HepG2 (cell line): Measurements from ENCODE around the gene DYNLT2B. TPM values are rescaled to one million over a fixed set of nuclear protein-coding genes. Genes with fewer than 3 reads are reported as not detected.

Source experiments
- CCAR2 ChIP-seq: fragments of 200-400 bp; formaldehyde crosslinking; optimal IDR thresholded peaks from 2 replicates; pipeline ENCODE3; 2018; ENCODE audit warnings: low read depth, mild to moderate bottlenecking, low read length, moderate library complexity
- ELF4 ChIP-seq: sonication (generic); formaldehyde crosslinking; IDR thresholded peaks from 2 replicates; pipeline ENCODE4 v1.5.0; 2020; ENCODE audit warnings: missing genetic modification reagents, mild to moderate bottlenecking, moderate library complexity, borderline replicate concordance
- FLYWCH1 ChIP-seq: sonication (generic); formaldehyde crosslinking; IDR thresholded peaks from 2 replicates; pipeline ENCODE4 v1.8.1; 2023; ENCODE audit warnings: mild to moderate bottlenecking, missing genetic modification reagents
- FOSL2 ChIP-seq: sonication (generic); formaldehyde crosslinking; IDR thresholded peaks from 2 replicates; pipeline ENCODE4 v1.4.0; 2020; ENCODE audit warnings: missing genetic modification reagents
- HNRNPLL ChIP-seq: fragments of 200-400 bp; formaldehyde crosslinking; IDR thresholded peaks from 2 replicates; pipeline ENCODE4 v1.6.1; 2017; ENCODE audit warnings: mild to moderate bottlenecking, low read depth, low read length; ENCODE audit not compliant: poor library complexity, severe bottlenecking
- NFE2L2 ChIP-seq: fragments of 150-350 bp; IDR thresholded peaks from 2 replicates; pipeline ENCODE4 v1.6.1; 2014; ENCODE audit warnings: low read length
- RBAK ChIP-seq: sonication (generic); formaldehyde crosslinking; IDR thresholded peaks from 2 replicates; pipeline ENCODE4 v1.5.1; 2020; ENCODE audit warnings: mild to moderate bottlenecking, missing genetic modification reagents
- RCOR2 ChIP-seq: IDR thresholded peaks from 2 replicates; pipeline ENCODE4 v1.6.1; 2016; ENCODE audit warnings: missing biosample characterization, missing genetic modification reagents
- SKI ChIP-seq: fragments of 450-650 bp; IDR thresholded peaks from one replicate; pipeline ENCODE4 v1.6.1; 2018; ENCODE audit warnings: mild to moderate bottlenecking; ENCODE audit not compliant: partially characterized antibody
- SRSF1 ChIP-seq: fragments of 200-400 bp; formaldehyde crosslinking; optimal IDR thresholded peaks from 2 replicates; pipeline ENCODE3; 2017; ENCODE audit warnings: mild to moderate bottlenecking, low read depth, low read length, moderate library complexity
- TAF15 ChIP-seq: fragments of 200-400 bp; formaldehyde crosslinking; IDR thresholded peaks from one replicate; pipeline ENCODE4 v1.6.1; 2018; ENCODE audit warnings: mild to moderate bottlenecking, low read depth, low read length; ENCODE audit not compliant: poor library complexity, severe bottlenecking
- TRIM24 ChIP-seq: sonication (generic); formaldehyde crosslinking; IDR thresholded peaks from 2 replicates; pipeline ENCODE4 v1.8.0; 2022; ENCODE audit warnings: mild to moderate bottlenecking, missing genetic modification reagents
- XBP1 ChIP-seq: sonication (generic); formaldehyde crosslinking; IDR thresholded peaks from 2 replicates; pipeline ENCODE4 v1.5.0; 2020; ENCODE audit warnings: missing genetic modification reagents
- ZBTB3 ChIP-seq: sonication (generic); formaldehyde crosslinking; IDR thresholded peaks from 2 replicates; pipeline ENCODE4 v1.4.0; 2020; ENCODE audit warnings: low read depth, mild to moderate bottlenecking, moderate library complexity, missing genetic modification reagents, borderline replicate concordance
- ZBTB7B ChIP-seq: sonication (generic); formaldehyde crosslinking; IDR thresholded peaks from 2 replicates; pipeline ENCODE4 v1.4.0; 2020; ENCODE audit warnings: missing genetic modification reagents
- ZNF234 ChIP-seq: sonication (generic); formaldehyde crosslinking; conservative IDR thresholded peaks from 2 replicates; pipeline ENCODE4 v1.5.1; 2020; ENCODE audit warnings: mild to moderate bottlenecking, missing genetic modification reagents
- ZNF235 ChIP-seq: sonication (generic); formaldehyde crosslinking; IDR thresholded peaks from 2 replicates; pipeline ENCODE4 v1.8.1; 2023; ENCODE audit warnings: mild to moderate bottlenecking, missing genetic modification reagents, borderline replicate concordance
- ZNF337 ChIP-seq: sonication (generic); formaldehyde crosslinking; IDR thresholded peaks from 2 replicates; pipeline ENCODE4 v1.5.1; 2020; ENCODE audit warnings: missing genetic modification reagents, low read depth, mild to moderate bottlenecking, borderline replicate concordance
- ZNF343 ChIP-seq: sonication (generic); formaldehyde crosslinking; IDR thresholded peaks from 2 replicates; pipeline ENCODE4 v1.4.0; 2020; ENCODE audit warnings: mild to moderate bottlenecking, missing genetic modification reagents
- ZNF431 ChIP-seq: sonication (generic); formaldehyde crosslinking; IDR thresholded peaks from 2 replicates; pipeline ENCODE4 v1.9.0; 2022; ENCODE audit warnings: missing genetic modification reagents, low read depth, mild to moderate bottlenecking, borderline replicate concordance
- ZNF530 ChIP-seq: sonication (generic); formaldehyde crosslinking; IDR thresholded peaks from 2 replicates; pipeline ENCODE4 v1.5.0; 2020; ENCODE audit warnings: low read depth, mild to moderate bottlenecking, missing genetic modification reagents
- polyA plus RNA-seq, 8 experiments: library from polyadenylated mRNA; depleted of rRNA in 3 of 8; stranded (reverse) in 7 of 8; unstranded in 1 of 8; fragments of >200 nt; fragmentation: Illumina TruSeq in 4 of 8; extraction: Trizol in 4 of 8; gene quantifications; 2 replicates each; pipeline versions ENCODE4 v1.2.1 to v1.2.3, GENCODE V29; 2011 to 2016; ENCODE audit warnings: low read depth in 4 of 8, missing spikeins in 1 of 8, mixed read lengths in 1 of 8; ENCODE audit not compliant: insufficient read depth in 1 of 8
- total RNA-seq, 5 experiments: library from RNA; depleted of rRNA; stranded (reverse); fragments of >200 nt; fragmentation: Illumina TruSeq; extraction: Trizol; gene quantifications; 2 replicates each; pipeline ENCODE4 v1.2.3, GENCODE V29; 2016; ENCODE audit warnings: low read depth in 1 of 5
- TF ChIP-seq, protein P1 (sequence below), 2 experiments: sonication (generic) in 1 of 2; formaldehyde crosslinking in 1 of 2; IDR thresholded peaks; 2 replicates each; pipeline versions ENCODE4 v1.6.1 to v1.9.0; 2014 to 2022; ENCODE audit warnings: antibody characterized with exemption in 1 of 2, borderline replicate concordance in 1 of 2, inconsistent platforms in 1 of 2, low read depth in 1 of 2, missing genetic modification reagents in 1 of 2
- TF ChIP-seq, protein P2 (sequence below): IDR thresholded peaks from 2 replicates; pipeline ENCODE4 v1.6.1; 2016; ENCODE audit warnings: mild to moderate bottlenecking

The DYNLT2B gene
- total and polyA plus RNA-seq, 2 of the 13 experiments (the other 11 are each of a cell fraction or from before 2014, with no cell fraction given), result 4.0 to 7.0 TPM

DNA sequence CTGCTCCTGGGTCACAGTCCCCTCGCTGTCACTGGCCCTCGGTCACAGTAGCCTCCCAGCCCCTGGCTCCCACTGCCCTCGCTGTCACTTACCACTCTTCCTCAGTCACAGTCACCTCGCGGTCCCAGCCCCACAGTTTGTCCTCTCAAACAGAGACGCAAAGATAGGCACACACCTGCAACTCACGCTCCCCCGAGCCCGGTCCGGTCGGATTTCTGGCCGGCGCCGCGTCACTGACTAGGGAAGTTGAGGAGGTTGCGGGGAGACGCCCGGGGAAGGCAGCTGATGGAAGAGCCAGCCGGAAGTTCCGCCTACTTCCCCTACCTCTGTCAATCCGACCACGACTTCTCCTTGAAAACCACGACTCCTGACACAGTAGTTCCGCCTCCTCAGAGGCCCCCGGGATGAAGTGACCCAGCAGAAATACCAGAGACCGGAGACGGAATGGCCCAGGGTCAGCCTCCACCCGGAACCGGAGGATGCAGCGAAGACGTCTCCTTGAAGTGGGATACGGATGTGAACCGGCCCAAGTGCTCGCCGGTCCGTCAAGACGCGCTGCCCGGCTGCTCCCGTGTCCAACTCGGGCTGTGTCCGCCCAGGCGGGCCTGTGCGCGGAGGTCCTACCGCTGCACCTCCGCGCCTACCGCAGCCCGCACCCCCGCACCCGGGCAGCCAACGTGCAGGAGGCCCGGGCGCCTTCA, 30.4 kb downstream of the DYNLT2B start, which contains the start of gene PCYT1A (continued):
- no peak; the same call in 1 of the 2 replicates for TF ChIP-seq ZNF431 (CRISPR knock-in tag)
- TF ChIP-seq NFE2L2, result peak; percentile 50; the same call in 1 of the 2 replicates
- TF ChIP-seq TAF15, result no peak
- peak; percentile 92; the same call in 1 of the 2 replicates for TF ChIP-seq ZNF234 (CRISPR knock-in tag)
- no peak for TF ChIP-seq TRIM24 (CRISPR knock-in tag)
- TF ChIP-seq ELF4 (CRISPR knock-in tag), result peak; percentile 88
- TF ChIP-seq SKI, result peak; percentile 8
- TF ChIP-seq HNRNPLL, result peak; percentile 75
- TF ChIP-seq ZBTB3 (CRISPR knock-in tag), result peak; percentile 33; the same call in 1 of the 2 replicates
- TF ChIP-seq SRSF1, result peak; percentile 91
- peak; percentile 79 for TF ChIP-seq ZBTB7B (CRISPR knock-in tag)
- TF ChIP-seq, protein P1, sequence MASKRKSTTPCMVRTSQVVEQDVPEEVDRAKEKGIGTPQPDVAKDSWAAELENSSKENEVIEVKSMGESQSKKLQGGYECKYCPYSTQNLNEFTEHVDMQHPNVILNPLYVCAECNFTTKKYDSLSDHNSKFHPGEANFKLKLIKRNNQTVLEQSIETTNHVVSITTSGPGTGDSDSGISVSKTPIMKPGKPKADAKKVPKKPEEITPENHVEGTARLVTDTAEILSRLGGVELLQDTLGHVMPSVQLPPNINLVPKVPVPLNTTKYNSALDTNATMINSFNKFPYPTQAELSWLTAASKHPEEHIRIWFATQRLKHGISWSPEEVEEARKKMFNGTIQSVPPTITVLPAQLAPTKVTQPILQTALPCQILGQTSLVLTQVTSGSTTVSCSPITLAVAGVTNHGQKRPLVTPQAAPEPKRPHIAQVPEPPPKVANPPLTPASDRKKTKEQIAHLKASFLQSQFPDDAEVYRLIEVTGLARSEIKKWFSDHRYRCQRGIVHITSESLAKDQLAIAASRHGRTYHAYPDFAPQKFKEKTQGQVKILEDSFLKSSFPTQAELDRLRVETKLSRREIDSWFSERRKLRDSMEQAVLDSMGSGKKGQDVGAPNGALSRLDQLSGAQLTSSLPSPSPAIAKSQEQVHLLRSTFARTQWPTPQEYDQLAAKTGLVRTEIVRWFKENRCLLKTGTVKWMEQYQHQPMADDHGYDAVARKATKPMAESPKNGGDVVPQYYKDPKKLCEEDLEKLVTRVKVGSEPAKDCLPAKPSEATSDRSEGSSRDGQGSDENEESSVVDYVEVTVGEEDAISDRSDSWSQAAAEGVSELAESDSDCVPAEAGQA (IDR thresholded peaks at IDR 0.05; ENCODE audit: low read depth), result peak; percentile 63
- TF ChIP-seq, protein P1 (CRISPR knock-in tag; IDR thresholded peaks at IDR 0.05; ENCODE audit: borderline replicate concordance), result no peak; the same call in none of the 2 replicates
- TF ChIP-seq CCAR2, result peak; percentile 79
- TF ChIP-seq XBP1 (CRISPR knock-in tag), result no peak; the same call in 1 of the 2 replicates
- no peak; the same call in 1 of the 2 replicates for TF ChIP-seq FOSL2 (CRISPR knock-in tag)
- no peak for TF ChIP-seq ZNF530 (CRISPR knock-in tag)
- no peak for TF ChIP-seq RCOR2 (CRISPR knock-in tag)
- TF ChIP-seq ZNF337 (CRISPR knock-in tag), result no peak
- peak; percentile 75; the same call in 1 of the 2 replicates for TF ChIP-seq ZNF343
- TF ChIP-seq RBAK, result no peak
- TF ChIP-seq, protein P2, sequence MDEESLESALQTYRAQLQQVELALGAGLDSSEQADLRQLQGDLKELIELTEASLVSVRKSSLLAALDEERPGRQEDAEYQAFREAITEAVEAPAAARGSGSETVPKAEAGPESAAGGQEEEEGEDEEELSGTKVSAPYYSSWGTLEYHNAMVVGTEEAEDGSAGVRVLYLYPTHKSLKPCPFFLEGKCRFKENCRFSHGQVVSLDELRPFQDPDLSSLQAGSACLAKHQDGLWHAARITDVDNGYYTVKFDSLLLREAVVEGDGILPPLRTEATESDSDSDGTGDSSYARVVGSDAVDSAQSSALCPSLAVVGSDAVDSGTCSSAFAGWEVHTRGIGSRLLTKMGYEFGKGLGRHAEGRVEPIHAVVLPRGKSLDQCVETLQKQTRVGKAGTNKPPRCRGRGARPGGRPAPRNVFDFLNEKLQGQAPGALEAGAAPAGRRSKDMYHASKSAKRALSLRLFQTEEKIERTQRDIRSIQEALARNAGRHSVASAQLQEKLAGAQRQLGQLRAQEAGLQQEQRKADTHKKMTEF (CRISPR knock-in tag), result peak; percentile 83
- TF ChIP-seq FLYWCH1 (CRISPR knock-in tag), result no peak; the same call in 1 of the 2 replicates
- no peak; the same call in 1 of the 2 replicates for TF ChIP-seq ZNF235 (CRISPR knock-in tag)
